ENCODE measurements around the gene TBC1D17. TPM values are rescaled to one million over a fixed set of nuclear protein-coding genes. Genes with fewer than 3 reads are reported as not detected.

TBC1D17 gene
- total RNA-seq, 2 donors from 2014 or later, result 33.0 to 51.4 TPM

GRCh38 chr19:49874503-49875157, 2.9 kb upstream of the TBC1D17 start:
- 93% methylated on average over 11 of the region's 11 CpGs for WGBS
- DNase-seq (ENCODE audit: low spot score), result no peak

GRCh38 chr19:49875177-49875576, 2.3 kb upstream of the TBC1D17 start:
- WGBS, result 90% methylated on average over 4 of the region's 4 CpGs
- Histone ChIP-seq H3K27me3 (replicated peaks; ENCODE audit: insufficient read depth) (no peaks in the 10 kb centered on the region), H3K4me1 (replicated peaks) (peaks cover 12% of the 10 kb centered on the region), H3K36me3 (peaks cover 0 to under 1% of the 10 kb centered on the region in 2 donors), H3K9me3 (no peaks in the 10 kb centered on the region), H3K27ac (peak overlapping the region; percentile 99), H3K4me3 (peak overlapping the region in 1 of 2 donors; percentile 98)
- intact Hi-C loops (cut with DNase I), result no loop called here
- DNase-seq (ENCODE audit: low spot score), result no peak
- no peak for TF ChIP-seq POLR2AphosphoS5 (IDR thresholded peaks at IDR 0.05)
- TF ChIP-seq CTCF (IDR thresholded peaks at IDR 0.05), result no peak
- TF ChIP-seq POLR2A (IDR thresholded peaks at IDR 0.05), result no peak

More at GRCh38 chr19:49874503-49875157, 2.9 kb upstream of the TBC1D17 start:
- Histone ChIP-seq H3K9me3 (no peaks in the 10 kb centered on the region), H3K27ac (no peak overlapping the region), H3K36me3 (no peaks in the 10 kb centered on the region), H3K4me1 (replicated peaks) (peaks cover 12% of the 10 kb centered on the region), H3K4me3 (peak overlapping the region in 1 of 2 donors; percentile 98), H3K27me3 (replicated peaks; ENCODE audit: insufficient read depth) (no peaks in the 10 kb centered on the region)
- TF ChIP-seq POLR2AphosphoS5 (IDR thresholded peaks at IDR 0.05) (no peak), POLR2A (IDR thresholded peaks at IDR 0.05) (no peak), CTCF (IDR thresholded peaks at IDR 0.05) (no peak)
- intact Hi-C loops (cut with DNase I), result no loop called here

- WGBS, result under 1% methylated on average over 25 of the region's 28 CpGs
- TF ChIP-seq POLR2AphosphoS5 (IDR thresholded peaks at IDR 0.05), result no peak
- no peak for TF ChIP-seq POLR2A (IDR thresholded peaks at IDR 0.05)
- no peak for TF ChIP-seq CTCF (IDR thresholded peaks at IDR 0.05)
- H3K9me3 ChIP-seq, result no peaks in the 10 kb centered on the region
- intact Hi-C loops (cut with DNase I), result no loop called here
- no peaks in the 10 kb centered on the region for H3K27me3 ChIP-seq (replicated peaks; ENCODE audit: insufficient read depth)
- peaks cover 12% of the 10 kb centered on the region for H3K4me1 ChIP-seq (replicated peaks)
- H3K27ac ChIP-seq, result peak overlapping the region; percentile 99
- DNase-seq (ENCODE audit: low spot score), result peak; percentile 57
- H3K4me3 ChIP-seq, result peak overlapping the region; percentile 94 to 98
- peaks cover 6 to 7% of the 10 kb centered on the region in 2 donors for H3K36me3 ChIP-seq
These were observed 1.6 kb upstream of the TBC1D17 start for GRCh38 chr19:49875857-49876421.

- peaks cover 6 to 12% of the 10 kb centered on the region in 2 donors for H3K36me3 ChIP-seq
- peaks cover 12% of the 10 kb centered on the region for H3K4me1 ChIP-seq (replicated peaks)
- peak overlapping the region; percentile 99 for H3K27ac ChIP-seq
- H3K4me3 ChIP-seq, result peak overlapping the region; percentile 94 to 98
- DNase-seq (ENCODE audit: low spot score), result peak; percentile 98
- intact Hi-C loops (cut with DNase I), result no loop called here
- H3K9me3 ChIP-seq, result no peaks in the 10 kb centered on the region
- TF ChIP-seq POLR2AphosphoS5 (IDR thresholded peaks at IDR 0.05) (peak; percentile 96), CTCF (IDR thresholded peaks at IDR 0.05) (no peak), POLR2A (IDR thresholded peaks at IDR 0.05) (peak; percentile 36)
- H3K27me3 ChIP-seq (replicated peaks; ENCODE audit: insufficient read depth), result no peaks in the 10 kb centered on the region
- WGBS, result under 1% methylated on average over 46 of the region's 46 CpGs
These were observed 981 bp upstream of the TBC1D17 start for GRCh38 chr19:49876422-49877019.
